Body of pancreas (tissue), 4 donors: ENCODE results near the gene SMIM29.

Source experiments
- POLR2A ChIP-seq, 3 donors: fragments of 450-650 bp; IDR thresholded peaks; one replicate each; pipeline ENCODE4 v1.6.1; 2016; ENCODE audit warnings: antibody characterized with exemption in 3 of 3, mild to moderate bottlenecking in 2 of 3
- TF ChIP-seq, protein P1 (sequence below), 7 experiments: fragments of 450-650 bp in 4 of 7; fragments of 200-600 bp in 3 of 7; sonication (generic) in 3 of 7; IDR thresholded peaks; one replicate each; pipeline ENCODE4 v1.5.1; 2016 to 2019; ENCODE audit warnings: antibody characterized with exemption in 7 of 7

- TF ChIP-seq, protein P1, sequence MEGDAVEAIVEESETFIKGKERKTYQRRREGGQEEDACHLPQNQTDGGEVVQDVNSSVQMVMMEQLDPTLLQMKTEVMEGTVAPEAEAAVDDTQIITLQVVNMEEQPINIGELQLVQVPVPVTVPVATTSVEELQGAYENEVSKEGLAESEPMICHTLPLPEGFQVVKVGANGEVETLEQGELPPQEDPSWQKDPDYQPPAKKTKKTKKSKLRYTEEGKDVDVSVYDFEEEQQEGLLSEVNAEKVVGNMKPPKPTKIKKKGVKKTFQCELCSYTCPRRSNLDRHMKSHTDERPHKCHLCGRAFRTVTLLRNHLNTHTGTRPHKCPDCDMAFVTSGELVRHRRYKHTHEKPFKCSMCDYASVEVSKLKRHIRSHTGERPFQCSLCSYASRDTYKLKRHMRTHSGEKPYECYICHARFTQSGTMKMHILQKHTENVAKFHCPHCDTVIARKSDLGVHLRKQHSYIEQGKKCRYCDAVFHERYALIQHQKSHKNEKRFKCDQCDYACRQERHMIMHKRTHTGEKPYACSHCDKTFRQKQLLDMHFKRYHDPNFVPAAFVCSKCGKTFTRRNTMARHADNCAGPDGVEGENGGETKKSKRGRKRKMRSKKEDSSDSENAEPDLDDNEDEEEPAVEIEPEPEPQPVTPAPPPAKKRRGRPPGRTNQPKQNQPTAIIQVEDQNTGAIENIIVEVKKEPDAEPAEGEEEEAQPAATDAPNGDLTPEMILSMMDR (IDR thresholded peaks at IDR 0.05) = no peak
- no peak for TF ChIP-seq POLR2A (IDR thresholded peaks at IDR 0.05)
These were observed 27.4 kb upstream of the SMIM29 start for GRCh38 chr6:34276191-34276590.
